ENCODE results near the gene YBX2.
A peak's percentile ranks its signal among the peaks of the same experiment; 100 is the strongest.

YBX2 gene

DNA sequence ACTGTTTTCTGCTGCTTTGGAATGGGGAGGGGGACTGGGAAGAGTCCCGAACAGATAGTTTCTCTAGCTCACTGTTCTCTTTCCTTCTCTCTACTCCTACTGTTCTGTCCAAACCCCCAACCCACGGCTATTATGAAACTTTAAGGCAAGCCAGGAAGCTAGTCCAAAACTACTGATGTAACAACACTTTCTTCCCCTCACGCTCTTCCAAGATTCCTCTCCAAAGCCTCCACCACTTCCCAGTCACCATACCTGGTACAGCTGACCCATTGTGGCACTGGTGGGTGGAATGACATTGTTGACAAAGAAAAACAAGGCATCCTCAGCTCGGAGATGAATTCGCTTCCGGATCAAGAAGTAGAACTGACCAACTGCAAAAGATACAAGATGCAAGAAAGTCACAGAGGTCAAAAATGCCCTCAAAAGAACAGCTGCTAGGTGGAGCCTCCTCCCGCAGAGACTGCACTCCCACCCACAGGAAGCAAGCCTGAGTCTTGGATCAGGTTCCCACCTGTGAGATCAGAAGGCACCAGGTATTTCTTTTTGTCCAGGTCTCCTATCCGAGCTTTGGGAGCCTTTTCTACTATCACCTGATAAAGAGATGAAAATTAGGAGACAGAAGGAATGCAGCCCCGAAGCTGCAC lies 53.2 kb downstream of the YBX2 start (continued):
- TF ChIP-seq, protein P1, sequence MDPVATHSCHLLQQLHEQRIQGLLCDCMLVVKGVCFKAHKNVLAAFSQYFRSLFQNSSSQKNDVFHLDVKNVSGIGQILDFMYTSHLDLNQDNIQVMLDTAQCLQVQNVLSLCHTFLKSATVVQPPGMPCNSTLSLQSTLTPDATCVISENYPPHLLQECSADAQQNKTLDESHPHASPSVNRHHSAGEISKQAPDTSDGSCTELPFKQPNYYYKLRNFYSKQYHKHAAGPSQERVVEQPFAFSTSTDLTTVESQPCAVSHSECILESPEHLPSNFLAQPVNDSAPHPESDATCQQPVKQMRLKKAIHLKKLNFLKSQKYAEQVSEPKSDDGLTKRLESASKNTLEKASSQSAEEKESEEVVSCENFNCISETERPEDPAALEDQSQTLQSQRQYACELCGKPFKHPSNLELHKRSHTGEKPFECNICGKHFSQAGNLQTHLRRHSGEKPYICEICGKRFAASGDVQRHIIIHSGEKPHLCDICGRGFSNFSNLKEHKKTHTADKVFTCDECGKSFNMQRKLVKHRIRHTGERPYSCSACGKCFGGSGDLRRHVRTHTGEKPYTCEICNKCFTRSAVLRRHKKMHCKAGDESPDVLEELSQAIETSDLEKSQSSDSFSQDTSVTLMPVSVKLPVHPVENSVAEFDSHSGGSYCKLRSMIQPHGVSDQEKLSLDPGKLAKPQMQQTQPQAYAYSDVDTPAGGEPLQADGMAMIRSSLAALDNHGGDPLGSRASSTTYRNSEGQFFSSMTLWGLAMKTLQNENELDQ (tag by site-specific recombination; IDR thresholded peaks at IDR 0.05; ENCODE audit: low read depth) = no peak

DNA sequence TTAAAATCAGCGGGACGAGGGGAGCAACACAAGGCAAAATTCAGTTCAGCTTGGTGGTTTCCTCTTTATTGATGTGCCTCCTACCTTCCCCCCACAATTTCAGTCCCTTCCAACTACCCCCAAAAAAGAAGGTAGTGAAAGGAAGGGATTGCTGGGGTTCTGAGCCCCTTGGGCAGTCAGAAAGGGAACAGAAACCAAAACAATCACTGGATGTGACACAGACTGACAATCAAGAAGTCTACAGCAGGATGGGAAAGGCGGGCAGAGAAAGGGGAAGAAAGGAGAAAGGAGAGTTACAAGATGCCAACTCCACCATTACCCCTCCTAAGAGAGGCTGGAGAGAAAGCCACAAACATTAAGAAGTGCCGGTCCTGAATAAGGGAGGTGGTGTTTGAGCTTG lies 54.1 kb downstream of the YBX2 start:
- Histone ChIP-seq H3K4me1 (ENCODE audit: control insufficient read depth, insufficient read depth, low read length) (peaks cover 13% of the 10 kb centered on the region), H3K36me3 (ENCODE audit: control insufficient read depth in 2 of 2, insufficient read depth in 1 of 2, low read length in 2 of 2) (peaks cover 21 to 54% of the 10 kb centered on the region in 2 experiments), H3K9me3 (ENCODE audit: control insufficient read depth, insufficient read depth, low read depth, low read length) (no peaks in the 10 kb centered on the region), H3K4me3 (ENCODE audit: low read depth, low read length) (peak overlapping the region; percentile 20; the same call in 1 of the 2 replicates), H3K27ac (ENCODE audit: extremely low read depth, low read depth, low read length) (0 out of 2 replicates have a peak overlapping the region, but pooled peaks have one; percentile 21)
- no peak for TF ChIP-seq YY2 (tag by site-specific recombination; IDR thresholded peaks at IDR 0.05)
- peak; percentile 97 for TF ChIP-seq PRDM1 (tag by site-specific recombination; IDR thresholded peaks at IDR 0.05)
- TF ChIP-seq REPIN1 (tag by site-specific recombination; IDR thresholded peaks at IDR 0.05; ENCODE audit: low read depth) = no peak
- ChIA-PET POLR2A (interaction anchor here (0.6 to 14.2 kb wide), 5 partner anchors 11 to 897 kb away, joined by 4 to 284 read pairs (median 6); partner anchors contain the start of genes ACADVL, CTDNEP1, DLG4 and ELP5), CTCF (interaction anchor here (0.6 to 5.2 kb wide), 3 partner anchors 20 to 56 kb away, joined by 3 to 33 read pairs (median 12); partner anchors contain the start of genes ACADVL and DLG4)

DNA sequence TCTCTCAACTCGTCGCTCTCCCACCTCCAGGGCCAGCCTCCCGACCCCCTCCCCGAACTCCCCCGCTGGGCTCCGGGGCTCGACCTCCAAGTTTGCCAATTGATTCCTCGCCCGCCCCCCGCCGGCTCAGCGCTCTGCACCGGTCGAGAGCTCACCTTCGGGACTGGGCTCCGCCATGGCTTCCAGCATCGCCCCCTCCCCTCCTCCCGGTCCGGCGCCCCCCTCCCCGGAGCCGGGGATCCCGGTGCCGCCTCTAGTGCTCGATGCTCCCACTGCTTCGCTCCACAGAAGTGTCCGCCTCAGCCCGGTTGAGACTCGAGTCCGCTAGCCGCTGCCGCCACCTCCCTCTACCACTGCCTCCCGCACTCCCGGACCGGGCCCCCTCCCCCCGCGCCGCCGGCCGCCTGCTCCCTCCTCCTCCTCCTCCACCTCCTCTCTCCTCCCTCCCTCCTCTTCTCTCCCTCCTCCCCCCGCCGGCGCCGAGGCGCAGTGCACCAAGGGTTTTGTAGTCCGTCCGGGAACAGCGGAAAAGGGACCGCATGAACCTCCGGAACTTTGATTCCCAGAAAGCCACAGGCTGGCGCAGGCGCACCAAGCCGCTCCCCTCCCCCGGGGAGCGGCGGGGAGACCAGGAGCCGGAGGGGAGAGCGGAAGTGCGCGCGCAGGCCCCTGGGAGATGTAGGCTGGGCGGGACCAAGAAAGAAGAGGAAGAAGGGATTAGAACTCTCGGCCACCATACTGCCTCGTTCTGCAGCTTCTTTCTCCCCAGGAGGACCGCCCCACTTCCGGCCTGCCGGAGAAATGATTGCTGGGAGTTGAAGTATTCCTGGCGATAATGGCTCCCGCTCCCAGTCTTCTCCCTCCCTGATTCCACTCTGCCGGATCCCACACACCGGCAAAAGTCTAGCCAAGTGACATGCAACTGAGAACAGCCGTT lies 55.1 kb downstream of the YBX2 start, which contains the start of gene PHF23:
Gene PHF23, minus strand, starts transcription at position 367 of the 937 bp plus-strand sequence. Its CDS starts 178 bp downstream, at position 189.
- POLR2A ChIA-PET = interaction anchor here (0.6 to 14.2 kb wide), 18 partner anchors 9 to 1171 kb away, joined by 3 to 284 read pairs (median 4); partner anchors contain the start of genes ACADVL, CTDNEP1, DLG4 and ELP5
- no peaks in the 10 kb centered on the region for H3K9me3 ChIP-seq (ENCODE audit: control insufficient read depth, insufficient read depth, low read depth, low read length)
- H3K36me3 ChIP-seq (ENCODE audit: control insufficient read depth in 2 of 2, insufficient read depth in 1 of 2, low read length in 2 of 2) = peaks cover 18 to 55% of the 10 kb centered on the region in 2 experiments
- H3K27ac ChIP-seq (ENCODE audit: extremely low read depth, low read depth, low read length) = peak within 1 kb of the TSS; percentile 89
- CTCF ChIA-PET = interaction anchor here (0.6 to 5.2 kb wide), 5 partner anchors 19 to 1826 kb away, joined by 3 to 33 read pairs (median 3); partner anchors contain the start of genes ACADVL and DLG4
- peaks cover 13% of the 10 kb centered on the region for H3K4me1 ChIP-seq (ENCODE audit: control insufficient read depth, insufficient read depth, low read length)
- H3K4me3 ChIP-seq (ENCODE audit: low read depth, low read length) = peak within 1 kb of the TSS; percentile 90
- no peak for TF ChIP-seq ZNF280D (tag by site-specific recombination; IDR thresholded peaks at IDR 0.05)
- TF ChIP-seq ZNF626 (tag by site-specific recombination; IDR thresholded peaks at IDR 0.05) = no peak
- no peak for TF ChIP-seq ZNF830 (tag by site-specific recombination; IDR thresholded peaks at IDR 0.05; ENCODE audit: low read depth)
- TF ChIP-seq, protein P2, sequence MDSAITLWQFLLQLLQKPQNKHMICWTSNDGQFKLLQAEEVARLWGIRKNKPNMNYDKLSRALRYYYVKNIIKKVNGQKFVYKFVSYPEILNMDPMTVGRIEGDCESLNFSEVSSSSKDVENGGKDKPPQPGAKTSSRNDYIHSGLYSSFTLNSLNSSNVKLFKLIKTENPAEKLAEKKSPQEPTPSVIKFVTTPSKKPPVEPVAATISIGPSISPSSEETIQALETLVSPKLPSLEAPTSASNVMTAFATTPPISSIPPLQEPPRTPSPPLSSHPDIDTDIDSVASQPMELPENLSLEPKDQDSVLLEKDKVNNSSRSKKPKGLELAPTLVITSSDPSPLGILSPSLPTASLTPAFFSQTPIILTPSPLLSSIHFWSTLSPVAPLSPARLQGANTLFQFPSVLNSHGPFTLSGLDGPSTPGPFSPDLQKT (IDR thresholded peaks at IDR 0.05; ENCODE audit: borderline replicate concordance, low read depth, low read length) = peak; percentile 74; the same call in 1 of the 2 replicates
- TF ChIP-seq ZNF670 (tag by site-specific recombination; IDR thresholded peaks at IDR 0.05; ENCODE audit: low read depth) = no peak
- no peak for TF ChIP-seq ZNF37A (tag by site-specific recombination; IDR thresholded peaks at IDR 0.05)
- TF ChIP-seq ATF2 (tag by site-specific recombination; IDR thresholded peaks at IDR 0.05; ENCODE audit: low read depth) = no peak
- peak; percentile 89 for TF ChIP-seq ZFHX2 (tag by site-specific recombination; conservative IDR thresholded peaks at IDR 0.05)
- 0 out of 2 replicates have a peak, but pooled peaks have one; percentile 22 for TF ChIP-seq KLF16 (tag by site-specific recombination; IDR thresholded peaks at IDR 0.05)
- TF ChIP-seq ZNF274 (IDR thresholded peaks at IDR 0.05; ENCODE audit: low read length) = no peak
- TF ChIP-seq ZNF274 (tag by site-specific recombination; IDR thresholded peaks at IDR 0.05; ENCODE audit: borderline replicate concordance) = no peak
- peak; percentile 62; the same call in 1 of the 2 replicates for TF ChIP-seq ZFP37 (tag by site-specific recombination; IDR thresholded peaks at IDR 0.05)
- no peak for TF ChIP-seq ZNF175 (tag by site-specific recombination; IDR thresholded peaks at IDR 0.05)
- TF ChIP-seq, protein P3, sequence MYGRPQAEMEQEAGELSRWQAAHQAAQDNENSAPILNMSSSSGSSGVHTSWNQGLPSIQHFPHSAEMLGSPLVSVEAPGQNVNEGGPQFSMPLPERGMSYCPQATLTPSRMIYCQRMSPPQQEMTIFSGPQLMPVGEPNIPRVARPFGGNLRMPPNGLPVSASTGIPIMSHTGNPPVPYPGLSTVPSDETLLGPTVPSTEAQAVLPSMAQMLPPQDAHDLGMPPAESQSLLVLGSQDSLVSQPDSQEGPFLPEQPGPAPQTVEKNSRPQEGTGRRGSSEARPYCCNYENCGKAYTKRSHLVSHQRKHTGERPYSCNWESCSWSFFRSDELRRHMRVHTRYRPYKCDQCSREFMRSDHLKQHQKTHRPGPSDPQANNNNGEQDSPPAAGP (tag by site-specific recombination; IDR thresholded peaks at IDR 0.05) = no peak
- TF ChIP-seq ZNF549 (tag by site-specific recombination; IDR thresholded peaks at IDR 0.05) = no peak
- no peak for TF ChIP-seq ZNF426 (tag by site-specific recombination; IDR thresholded peaks at IDR 0.05)

Measured in HEK293 (cell line).